Measurements from ENCODE around the gene LAG3. TPM values are rescaled to one million over a fixed set of nuclear protein-coding genes. Genes with fewer than 3 reads are reported as not detected.

The LAG3 gene
- total and polyA plus RNA-seq, 10 of the 15 experiments (the other 5 are each of a cell fraction or from before 2014, with no cell fraction given), result 0.52 to 4.2 (median 1.0) TPM; not detected in 1

DNA sequence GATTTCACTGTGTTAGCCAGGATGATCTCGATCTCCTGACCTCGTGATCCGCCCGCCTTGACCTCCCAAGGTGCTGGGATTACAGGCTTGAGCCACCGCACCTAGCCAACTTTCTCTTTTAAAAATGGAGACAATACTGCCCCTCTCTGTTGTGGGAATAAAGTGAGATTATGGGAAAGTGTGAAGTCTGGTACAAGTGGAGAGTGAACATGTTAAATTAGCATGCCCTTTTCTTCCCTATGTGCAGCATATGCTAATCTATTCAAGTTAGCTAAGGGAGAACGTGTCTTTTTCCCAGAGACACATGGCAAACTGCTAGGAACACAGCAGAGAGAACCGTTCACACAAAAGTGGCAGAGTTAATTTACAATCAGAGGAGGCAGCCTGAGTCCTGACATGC, 47.0 kb upstream of the LAG3 start:
- CTCF ChIA-PET, result interaction anchor here (0.8 to 3.5 kb wide), 5 partner anchors 28 to 123 kb away, joined by 3 to 28 read pairs (median 4); partner anchors contain the start of gene MLF2
- H3K27ac ChIP-seq (ENCODE audit: control insufficient read depth, insufficient read depth), result no peak overlapping the region
- SMC1A ChIA-PET (ENCODE audit: uncharacterized antibody, unreplicated experiment), result interaction anchor here (0.7 to 3.1 kb wide), 6 partner anchors 9 to 99 kb away, joined by 3 to 31 read pairs (median 4); partner anchors contain the start of genes MLF2 and ZNF384
- peak overlapping the region; percentile 72 for H3K4me2 ChIP-seq (ENCODE audit: control insufficient read depth, insufficient read depth)
- no TSS peak for BruUV-seq (replicated peaks)
- no peaks in the 10 kb centered on the region for H3K27me3 ChIP-seq (replicated peaks in 1 of 2; ENCODE audit: control insufficient read depth in 2 of 2, insufficient read depth in 2 of 2, low read length in 1 of 2)
- in situ Hi-C loops (cut with MboI) (no loop called here), intact Hi-C loops (cut with micrococcal nuclease; ENCODE audit: unreplicated experiment) (no loop called here)
- FAIRE-seq (no peak), ATAC-seq (no peak), DNase-seq (ENCODE audit: low read depth, low spot score) (no peak)
- POLR2A ChIA-PET, result interaction anchor here (0.9 to 3.6 kb wide), 4 partner anchors 19 to 126 kb away, joined by 3 to 53 read pairs (median 24); partner anchors contain the start of genes CDCA3, MLF2, USP5 and ZNF384
- peaks cover 10% of the 10 kb centered on the region for H3K79me2 ChIP-seq (ENCODE audit: control insufficient read depth, insufficient read depth, low read length)
- RAD21 ChIA-PET (ENCODE audit: unreplicated experiment), result interaction anchor here (3.0 to 3.3 kb wide), 2 partner anchors 28 to 36 kb away, joined by 27 to 45 read pairs; partner anchors contain the start of genes MLF2 and ZNF384
- no peaks in the 10 kb centered on the region for H4K20me1 ChIP-seq (ENCODE audit: control insufficient read depth, insufficient read depth)
- peak overlapping the region; percentile 38 for H3K9ac ChIP-seq (ENCODE audit: control insufficient read depth, insufficient read depth, low read length)
- H3K9me3 ChIP-seq (replicated peaks; ENCODE audit: control insufficient read depth, insufficient read depth, low read length), result no peaks in the 10 kb centered on the region
- peak overlapping the region; percentile 78 for H3K4me3 ChIP-seq
- TF ChIP-seq ZNF687 (IDR thresholded peaks at IDR 0.05), result no peak
- no peak for TF ChIP-seq BCL11A (IDR thresholded peaks at IDR 0.05; ENCODE audit: low read depth, low read length)
- TF ChIP-seq MTA3 (IDR thresholded peaks at IDR 0.05; ENCODE audit: borderline replicate concordance, low read length), result no peak
- TF ChIP-seq, protein P1, sequence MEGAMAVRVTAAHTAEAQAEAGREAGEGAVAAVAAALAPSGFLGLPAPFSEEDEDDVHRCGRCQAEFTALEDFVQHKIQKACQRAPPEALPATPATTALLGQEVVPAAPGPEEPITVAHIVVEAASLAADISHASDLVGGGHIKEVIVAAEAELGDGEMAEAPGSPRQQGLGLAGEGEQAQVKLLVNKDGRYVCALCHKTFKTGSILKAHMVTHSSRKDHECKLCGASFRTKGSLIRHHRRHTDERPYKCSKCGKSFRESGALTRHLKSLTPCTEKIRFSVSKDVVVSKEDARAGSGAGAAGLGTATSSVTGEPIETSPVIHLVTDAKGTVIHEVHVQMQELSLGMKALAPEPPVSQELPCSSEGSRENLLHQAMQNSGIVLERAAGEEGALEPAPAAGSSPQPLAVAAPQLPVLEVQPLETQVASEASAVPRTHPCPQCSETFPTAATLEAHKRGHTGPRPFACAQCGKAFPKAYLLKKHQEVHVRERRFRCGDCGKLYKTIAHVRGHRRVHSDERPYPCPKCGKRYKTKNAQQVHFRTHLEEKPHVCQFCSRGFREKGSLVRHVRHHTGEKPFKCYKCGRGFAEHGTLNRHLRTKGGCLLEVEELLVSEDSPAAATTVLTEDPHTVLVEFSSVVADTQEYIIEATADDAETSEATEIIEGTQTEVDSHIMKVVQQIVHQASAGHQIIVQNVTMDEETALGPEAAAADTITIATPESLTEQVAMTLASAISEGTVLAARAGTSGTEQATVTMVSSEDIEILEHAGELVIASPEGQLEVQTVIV (IDR thresholded peaks at IDR 0.05; ENCODE audit: borderline replicate concordance, partially characterized antibody), result no peak
- TF ChIP-seq BCLAF1 (IDR thresholded peaks at IDR 0.05), result no peak
- no peak for TF ChIP-seq CBX3 (IDR thresholded peaks at IDR 0.05; ENCODE audit: borderline replicate concordance, low read depth)
- TF ChIP-seq ZNF217 (IDR thresholded peaks at IDR 0.05), result no peak
- TF ChIP-seq JUNB (IDR thresholded peaks at IDR 0.05), result no peak
- no peak for TF ChIP-seq SRF (IDR thresholded peaks at IDR 0.05; ENCODE audit: low read depth in 2 of 2, low read length in 2 of 2)
- no peak for TF ChIP-seq CBFB (IDR thresholded peaks at IDR 0.05; ENCODE audit: low read depth)
- WGBS (ENCODE audit: insufficient coverage, insufficient replicate concordance, low lambda C conversion rate, missing lambda C conversion rate), result 80% methylated on average over 7 of the region's 7 CpGs
- no peak overlapping the region for H2AFZ ChIP-seq (ENCODE audit: control insufficient read depth, low read depth, low read length)
- no peaks in the 10 kb centered on the region; the same call in 1 of the 2 replicates for H3K4me1 ChIP-seq (ENCODE audit: control insufficient read depth, insufficient read depth, low read length)
- peaks cover 7 to 11% of the 10 kb centered on the region in 2 experiments; a peak in 3 of 4 replicates for H3K36me3 ChIP-seq (ENCODE audit: control insufficient read depth in 2 of 2, insufficient read depth in 2 of 2, low read length in 1 of 2)

Measured in GM12878 (cell line).